ENCODE results near the gene MAL. TPM values are rescaled to one million over a fixed set of nuclear protein-coding genes. Genes with fewer than 3 reads are reported as not detected.

Gene MAL
- total and polyA plus RNA-seq, 5 donors = 4.5 to 15.5 (median 10.0) TPM

DNA sequence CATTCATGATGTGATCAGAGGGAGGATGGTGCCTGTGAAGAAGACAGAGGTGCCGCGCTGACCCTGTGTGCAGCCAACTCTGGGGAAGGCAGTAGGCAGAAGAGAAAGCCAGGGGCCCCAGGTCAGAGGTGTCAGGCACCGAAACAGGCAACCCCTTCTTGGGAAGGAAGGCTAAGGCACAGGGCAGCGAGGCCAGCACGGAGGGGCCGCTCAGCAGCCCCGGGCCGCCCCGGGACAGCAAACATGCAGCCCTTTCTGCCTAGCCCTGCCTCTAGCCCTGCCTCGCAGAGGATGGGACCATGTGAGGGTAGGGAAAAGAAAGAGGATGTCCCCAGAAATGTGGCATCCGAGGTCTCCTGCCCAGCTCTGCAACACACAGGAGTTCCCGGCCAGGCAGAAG, 7.7 kb upstream of the MAL start:
- intact Hi-C loops (cut with DNase I) = no loop called here
- 80% methylated on average over 12 of the region's 12 CpGs for WGBS
- no peak for DNase-seq
- Histone ChIP-seq H3K27me3 (ENCODE audit: control insufficient read depth, insufficient read depth) (no peaks in the 10 kb centered on the region), H3K27ac (ENCODE audit: low read length) (no peak overlapping the region), H3K4me3 (ENCODE audit: low read length) (no peak overlapping the region), H3K9me3 (ENCODE audit: control insufficient read depth, low read length) (no peaks in the 10 kb centered on the region), H3K4me1 (ENCODE audit: control insufficient read depth, insufficient read depth, low read length) (no peaks in the 10 kb centered on the region)
- ATAC-seq = no peak

DNA sequence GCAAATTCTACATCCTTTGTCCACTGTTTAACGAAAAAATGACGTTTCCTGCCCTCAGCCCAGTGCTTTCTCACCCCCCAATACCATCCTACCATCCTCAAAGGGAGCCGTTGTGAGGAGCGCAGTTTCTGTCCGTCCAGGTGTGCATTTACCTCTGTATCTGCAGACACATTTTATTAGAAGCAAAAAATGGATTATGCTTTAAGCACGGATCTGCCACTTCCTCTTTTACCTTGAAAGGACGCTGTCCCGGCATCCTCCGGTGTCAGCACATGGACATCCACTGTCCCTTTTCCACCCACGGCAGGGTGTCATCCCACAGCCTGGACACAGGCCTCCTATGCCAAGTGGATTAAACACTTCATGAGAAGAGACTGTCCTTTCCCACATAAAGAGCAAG, 7.2 kb upstream of the MAL start:
- intact Hi-C loops (cut with DNase I) = no loop called here
- 75% methylated on average over 10 of the region's 10 CpGs for WGBS

DNA sequence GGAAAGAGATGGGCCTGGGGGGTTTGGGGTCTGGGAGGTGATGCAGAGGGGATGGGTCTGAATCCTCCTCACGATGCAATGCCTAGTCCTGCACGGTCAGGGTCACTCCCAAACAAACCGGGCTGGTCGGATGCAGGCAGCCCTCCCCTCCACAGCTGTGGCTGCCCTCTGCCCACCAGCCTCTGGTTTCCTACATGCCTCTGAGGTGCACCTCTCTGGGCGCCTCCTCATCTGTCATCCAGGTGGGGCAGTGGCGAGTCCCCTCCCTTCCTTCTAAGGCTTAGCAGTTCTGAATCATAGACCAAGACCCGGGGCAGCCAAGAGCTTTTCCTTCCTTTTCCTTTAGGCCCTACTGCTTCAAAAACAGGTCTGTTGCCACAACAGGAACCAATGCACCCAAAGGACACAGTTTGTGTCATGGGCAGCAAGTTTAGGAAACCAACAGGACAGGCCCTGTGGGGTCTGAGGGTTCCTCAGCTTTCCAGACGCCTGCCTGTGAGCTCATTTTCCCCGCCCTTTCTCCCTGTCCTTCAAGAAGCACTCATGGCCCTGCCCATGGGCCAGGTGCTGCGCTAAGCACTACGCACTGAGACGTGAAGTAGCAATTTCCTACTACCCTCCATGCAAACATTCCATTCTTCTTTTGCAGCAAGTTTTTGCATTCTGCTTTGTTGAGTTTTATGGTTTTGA, 6.5 kb upstream of the MAL start:
- 77% methylated on average over 12 of the region's 12 CpGs for WGBS

More for the DNA sequence above, 7.2 kb upstream of the MAL start:
- H3K4me1 ChIP-seq (ENCODE audit: control insufficient read depth, insufficient read depth, low read length) = no peaks in the 10 kb centered on the region
- ATAC-seq = no peak
- H3K4me3 ChIP-seq (ENCODE audit: low read length) = no peak overlapping the region
- no peak overlapping the region for H3K27ac ChIP-seq (ENCODE audit: low read length)
- no peak for DNase-seq
- no peaks in the 10 kb centered on the region for H3K9me3 ChIP-seq (ENCODE audit: control insufficient read depth, low read length)
- no peaks in the 10 kb centered on the region for H3K27me3 ChIP-seq (ENCODE audit: control insufficient read depth, insufficient read depth)

DNA sequence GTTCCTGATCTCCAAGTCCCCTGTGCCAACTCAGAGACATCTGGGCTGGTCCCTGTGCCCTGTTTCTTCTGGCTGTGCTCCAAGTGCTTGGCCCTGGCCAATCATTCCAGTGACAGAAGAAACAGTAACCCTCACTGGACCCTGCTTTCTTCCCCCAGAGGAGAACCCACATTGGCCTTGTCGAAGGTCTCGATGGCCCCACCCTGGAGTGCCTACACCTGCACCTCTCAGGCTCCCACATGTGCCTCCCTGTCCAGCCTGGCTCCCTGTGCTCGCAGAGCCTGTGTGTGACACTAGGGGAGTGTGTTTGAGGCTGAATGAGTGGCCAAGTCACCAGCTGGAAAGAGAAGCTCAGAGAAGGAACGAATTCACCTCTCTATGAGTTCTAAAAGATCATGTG, 5.9 kb upstream of the MAL start:
- DNase-seq (peak in 1 of 3 donors; percentile 21), ATAC-seq (no peak)
- Histone ChIP-seq H3K4me1 (ENCODE audit: control insufficient read depth, insufficient read depth, low read length) (no peaks in the 10 kb centered on the region), H3K4me3 (ENCODE audit: low read length) (no peak overlapping the region), H3K27me3 (ENCODE audit: control insufficient read depth, insufficient read depth) (no peaks in the 10 kb centered on the region), H3K9me3 (ENCODE audit: control insufficient read depth, low read length) (no peaks in the 10 kb centered on the region), H3K27ac (ENCODE audit: low read length) (no peak overlapping the region)
- 68% methylated on average over 4 of the region's 4 CpGs for WGBS
- intact Hi-C loops (cut with DNase I) = no loop called here

More for the DNA sequence above, 6.5 kb upstream of the MAL start:
- Histone ChIP-seq H3K27me3 (ENCODE audit: control insufficient read depth, insufficient read depth) (no peaks in the 10 kb centered on the region), H3K4me3 (ENCODE audit: low read length) (no peak overlapping the region), H3K9me3 (ENCODE audit: control insufficient read depth, low read length) (no peaks in the 10 kb centered on the region), H3K4me1 (ENCODE audit: control insufficient read depth, insufficient read depth, low read length) (no peaks in the 10 kb centered on the region), H3K27ac (ENCODE audit: low read length) (no peak overlapping the region)
- ATAC-seq = no peak
- DNase-seq = peak in 1 of 3 donors; percentile 14
- intact Hi-C loops (cut with DNase I) = no loop called here

DNA sequence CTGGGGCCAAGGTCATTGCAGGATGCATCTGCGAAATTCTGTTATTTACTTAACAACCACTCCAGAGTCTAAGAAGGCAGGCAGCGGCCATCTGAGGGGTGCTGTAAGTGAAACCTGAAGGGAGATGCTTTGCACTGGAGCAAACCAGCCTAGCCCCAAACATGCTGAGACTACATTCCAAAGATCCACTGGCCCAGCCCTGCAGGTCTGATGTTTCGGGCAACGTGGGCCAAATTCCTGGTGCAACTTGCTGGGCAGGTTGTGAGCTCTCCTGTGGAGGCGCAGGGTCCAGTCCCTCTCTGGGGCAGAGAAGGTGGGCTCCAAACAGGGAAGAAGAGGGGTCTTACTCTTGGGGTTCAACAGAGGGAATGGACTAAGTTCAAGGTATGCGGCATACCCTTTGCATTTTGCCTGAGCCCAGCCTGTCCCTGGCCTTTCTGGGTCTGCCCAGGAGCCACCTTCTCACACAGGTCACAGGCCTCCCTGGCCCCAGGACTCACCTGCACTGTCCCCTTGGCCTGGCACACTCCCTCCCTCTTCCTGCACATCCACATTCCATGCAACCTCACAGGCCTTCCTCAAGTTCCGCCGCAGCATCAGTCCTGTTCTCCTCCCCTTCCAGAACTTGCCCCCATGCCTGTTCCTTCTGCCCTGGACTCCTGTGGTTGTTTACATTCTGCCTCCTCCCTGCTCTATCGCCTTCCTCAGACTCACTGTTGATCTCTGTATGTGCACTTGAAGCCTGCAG, 5.1 kb upstream of the MAL start:
- ATAC-seq = no peak
- Histone ChIP-seq H3K4me3 (ENCODE audit: low read length) (no peak overlapping the region), H3K27ac (ENCODE audit: low read length) (no peak overlapping the region), H3K9me3 (ENCODE audit: control insufficient read depth, low read length) (no peaks in the 10 kb centered on the region), H3K27me3 (ENCODE audit: control insufficient read depth, insufficient read depth) (no peaks in the 10 kb centered on the region), H3K4me1 (ENCODE audit: control insufficient read depth, insufficient read depth, low read length) (no peaks in the 10 kb centered on the region)
- 86% methylated on average over 9 of the region's 9 CpGs for WGBS
- intact Hi-C loops (cut with DNase I) = loop anchor here in 2 of 4 donors (5.0 kb wide), 2 partner anchors 92 to 97 kb away; no protein-coding TSS in a partner anchor
- DNase-seq = peak in 1 of 3 donors; percentile 31

DNA sequence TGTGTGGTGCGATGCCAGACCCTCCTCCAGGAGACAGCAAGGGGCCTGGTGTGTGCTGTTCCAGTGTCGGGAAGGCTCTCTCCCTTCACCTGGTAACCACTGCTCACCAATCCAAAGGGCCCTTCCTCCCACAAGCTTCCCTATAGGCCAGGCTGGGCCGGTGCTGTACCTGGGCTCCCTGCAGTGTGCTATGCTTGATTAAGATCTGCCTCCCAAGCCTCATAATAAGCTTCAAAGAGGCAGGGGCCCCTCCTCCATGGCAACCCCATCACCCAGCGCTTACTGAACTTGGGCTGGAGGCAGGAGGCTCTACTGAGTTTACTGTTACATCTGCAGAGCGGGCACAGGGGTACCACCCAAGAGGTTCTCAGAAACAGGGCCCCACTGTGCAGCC, 4.5 kb upstream of the MAL start:
- H3K27ac ChIP-seq (ENCODE audit: low read length) = no peak overlapping the region
- intact Hi-C loops (cut with DNase I) = loop anchor here in 2 of 4 donors (5.0 kb wide), 2 partner anchors 91 to 96 kb away; no protein-coding TSS in a partner anchor
- WGBS = 80% methylated on average over 5 of the region's 5 CpGs
- H3K9me3 ChIP-seq (ENCODE audit: control insufficient read depth, low read length) = no peaks in the 10 kb centered on the region
- H3K27me3 ChIP-seq (ENCODE audit: control insufficient read depth, insufficient read depth) = no peaks in the 10 kb centered on the region
- ATAC-seq (no peak), DNase-seq (peak in 1 of 3 donors; percentile 23)
- H3K4me3 ChIP-seq (ENCODE audit: low read length) = no peak overlapping the region
- no peaks in the 10 kb centered on the region for H3K4me1 ChIP-seq (ENCODE audit: control insufficient read depth, insufficient read depth, low read length)

DNA sequence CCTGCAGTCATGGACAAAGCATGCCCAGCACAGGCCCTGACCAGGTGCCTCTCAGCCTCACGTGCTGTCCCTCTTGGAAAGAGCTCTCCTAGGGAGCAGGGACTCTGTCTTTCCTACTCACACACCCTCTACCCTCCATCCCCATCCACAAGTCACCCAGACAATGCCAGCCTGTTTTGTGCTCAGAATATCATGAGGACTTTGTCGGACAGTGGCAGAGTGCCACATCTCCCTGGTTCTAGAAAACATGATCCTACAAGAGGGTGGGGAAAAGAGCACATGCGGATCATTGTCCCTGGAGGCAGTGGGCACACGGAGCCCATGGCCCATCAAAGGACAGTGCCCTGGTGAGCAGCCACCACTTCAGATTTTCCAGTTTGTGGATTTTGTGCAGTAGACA, 3.7 kb upstream of the MAL start:
- no peak for ATAC-seq
- no peaks in the 10 kb centered on the region for H3K4me1 ChIP-seq (ENCODE audit: control insufficient read depth, insufficient read depth, low read length)
- 72% methylated on average over 4 of the region's 4 CpGs for WGBS

DNA sequence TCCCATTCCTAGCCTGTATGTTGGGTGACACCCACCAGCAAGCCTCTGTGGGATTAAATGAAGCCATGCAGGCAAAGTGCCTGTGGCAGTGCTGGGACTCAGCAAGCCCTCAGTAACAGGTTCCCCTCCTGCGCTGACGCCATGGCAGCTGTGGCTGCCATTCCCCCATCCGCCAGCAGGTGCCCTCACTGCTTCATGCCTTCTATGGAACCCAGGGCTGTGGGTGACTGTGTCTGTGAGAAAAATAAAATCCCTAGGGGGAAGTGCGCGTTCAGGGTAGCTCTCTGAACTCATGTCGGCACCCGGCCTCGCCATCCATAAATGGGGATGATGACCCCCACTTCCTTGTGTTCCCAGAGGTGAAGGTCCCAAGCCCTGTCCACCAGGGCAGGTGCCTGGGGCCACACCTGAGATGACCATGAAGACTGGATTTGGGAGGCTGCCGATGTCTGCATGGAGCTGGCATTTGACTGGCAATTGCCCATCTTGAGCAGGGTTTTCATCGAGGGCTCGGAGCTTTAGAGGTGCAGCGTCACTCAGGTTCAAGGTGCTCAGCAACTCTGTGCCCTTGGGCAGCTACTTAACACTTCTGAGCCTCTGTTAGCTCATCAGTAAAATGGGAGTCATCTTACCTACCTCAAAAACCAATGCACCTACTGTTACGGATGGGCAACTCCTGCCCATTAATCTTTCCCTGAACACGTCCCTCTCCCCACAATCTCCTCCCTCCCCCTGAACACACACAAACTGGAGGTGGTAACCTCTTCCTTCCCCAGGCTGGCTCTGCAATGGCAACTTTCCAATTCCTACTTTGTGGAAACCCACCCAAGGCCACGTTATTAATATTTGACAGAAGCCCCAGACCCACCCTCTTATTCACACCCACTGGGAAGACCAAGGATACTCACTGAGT, 2.9 kb upstream of the MAL start:
- Histone ChIP-seq H3K4me1 (ENCODE audit: control insufficient read depth, insufficient read depth, low read length) (no peaks in the 10 kb centered on the region), H3K4me3 (ENCODE audit: low read length) (no peak overlapping the region), H3K27ac (ENCODE audit: low read length) (no peak overlapping the region), H3K9me3 (ENCODE audit: control insufficient read depth, low read length) (no peaks in the 10 kb centered on the region), H3K27me3 (ENCODE audit: control insufficient read depth, insufficient read depth) (no peaks in the 10 kb centered on the region)
- peak; percentile 69 to 71 for ATAC-seq
- peak; percentile 55 to 86 (median 85) for DNase-seq
- 27% methylated on average over 15 of the region's 15 CpGs for WGBS
- intact Hi-C loops (cut with DNase I) = loop anchor here in 2 of 4 donors (5.0 kb wide), 2 partner anchors 90 to 95 kb away; no protein-coding TSS in a partner anchor

More for the DNA sequence above, 3.7 kb upstream of the MAL start:
- Histone ChIP-seq H3K4me3 (ENCODE audit: low read length) (no peak overlapping the region), H3K27ac (ENCODE audit: low read length) (no peak overlapping the region), H3K9me3 (ENCODE audit: control insufficient read depth, low read length) (no peaks in the 10 kb centered on the region), H3K27me3 (ENCODE audit: control insufficient read depth, insufficient read depth) (no peaks in the 10 kb centered on the region)
- intact Hi-C loops (cut with DNase I) = loop anchor here in 2 of 4 donors (5.0 kb wide), 2 partner anchors 90 to 95 kb away; no protein-coding TSS in a partner anchor
- DNase-seq = peak in 1 of 3 donors; percentile 20

DNA sequence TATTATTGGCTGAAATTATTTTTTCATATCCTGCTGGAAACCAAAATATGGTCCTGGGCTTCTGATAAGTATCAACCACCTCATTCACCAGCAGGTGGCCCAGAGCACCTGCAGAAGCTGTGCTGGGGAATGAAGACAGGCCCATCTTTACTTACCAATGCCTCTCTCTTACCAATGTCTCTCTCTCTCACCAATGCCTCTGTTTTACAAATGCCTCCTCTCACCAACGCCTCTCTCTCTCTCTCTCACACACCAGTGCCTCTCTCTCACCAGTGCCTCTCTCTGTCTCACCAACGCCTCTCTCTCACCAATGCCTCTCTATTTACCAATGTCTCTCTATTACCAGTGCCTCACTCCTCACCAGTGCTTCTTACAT, 2.3 kb upstream of the MAL start:
- H3K27me3 ChIP-seq (ENCODE audit: control insufficient read depth, insufficient read depth) = no peaks in the 10 kb centered on the region
- no peaks in the 10 kb centered on the region for H3K9me3 ChIP-seq (ENCODE audit: control insufficient read depth, low read length)

DNA sequence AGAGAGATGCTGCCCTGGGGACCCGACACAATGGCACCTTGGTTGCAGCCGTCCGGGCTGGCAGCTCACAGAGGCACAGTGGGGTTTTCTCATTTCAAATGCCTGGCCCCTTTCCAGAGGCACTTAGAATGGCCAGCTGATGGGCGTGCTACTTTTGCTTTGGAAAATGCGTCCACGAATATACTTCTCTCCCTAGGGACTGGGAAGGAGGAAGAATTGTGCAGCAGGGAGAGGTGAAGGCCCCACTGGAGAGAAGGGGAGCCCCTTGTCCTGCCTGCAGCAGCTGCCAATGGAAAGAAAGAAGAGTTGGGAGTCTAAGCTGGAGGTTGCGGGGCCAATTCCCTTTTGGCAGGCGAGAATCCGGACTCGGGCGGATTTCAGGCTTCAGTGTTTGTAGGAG, 1.1 kb upstream of the MAL start:
- WGBS = 40% methylated on average over 11 of the region's 11 CpGs
- no peaks in the 10 kb centered on the region for H3K9me3 ChIP-seq (ENCODE audit: control insufficient read depth, low read length)
- intact Hi-C loops (cut with DNase I) = loop anchor here in 2 of 4 donors (5.0 kb wide), 2 partner anchors 88 to 93 kb away; no protein-coding TSS in a partner anchor
- H3K4me1 ChIP-seq (ENCODE audit: control insufficient read depth, insufficient read depth, low read length) = no peaks in the 10 kb centered on the region
- DNase-seq (peak in 1 of 3 donors; percentile 56), ATAC-seq (no peak)
- H3K27ac ChIP-seq (ENCODE audit: low read length) = no peak overlapping the region
- H3K4me3 ChIP-seq (ENCODE audit: low read length) = no peak overlapping the region
- no peaks in the 10 kb centered on the region for H3K27me3 ChIP-seq (ENCODE audit: control insufficient read depth, insufficient read depth)

More for the DNA sequence above, 2.3 kb upstream of the MAL start:
- Histone ChIP-seq H3K27ac (ENCODE audit: low read length) (no peak overlapping the region), H3K4me1 (ENCODE audit: control insufficient read depth, insufficient read depth, low read length) (no peaks in the 10 kb centered on the region), H3K4me3 (ENCODE audit: low read length) (no peak overlapping the region)
- ATAC-seq = no peak
- intact Hi-C loops (cut with DNase I) = loop anchor here in 2 of 4 donors (5.0 kb wide), 2 partner anchors 89 to 94 kb away; no protein-coding TSS in a partner anchor
- WGBS = 33% methylated on average over 2 of the region's 2 CpGs
- DNase-seq = peak in 1 of 3 donors; percentile 12
